Activated naive CD8-positive, alpha-beta T cell treated with anti-CD3 and anti-CD28 coated beads, Interleukin-2, amount 50 U/mL, for 24 hours (primary cell): Measurements from ENCODE around the gene RBMS3.

Source experiments
- ATAC-seq: fragments of 150-1000 bp; cut with Tn5 transposase; one replicate; pipeline ENCODE4 v1.10.0; 2021
- DNase-seq: peaks from one replicate; pipeline ENCODE4 v3.0.0; 2021
- H3K27ac Mint-ChIP-seq: one replicate; pipeline ENCODE4 v1.8.0; 2021; ENCODE audit warnings: mild to moderate bottlenecking, mixed read lengths
- H3K27me3 Mint-ChIP-seq: one replicate; pipeline ENCODE4 v1.8.0; 2021; ENCODE audit warnings: mixed read lengths
- H3K36me3 Mint-ChIP-seq: one replicate; pipeline ENCODE4 v1.8.0; 2021; ENCODE audit warnings: low read depth, mixed read lengths
- H3K4me1 Mint-ChIP-seq: one replicate; pipeline ENCODE4 v1.8.0; 2021; ENCODE audit warnings: mixed read lengths
- H3K4me3 Mint-ChIP-seq: one replicate; pipeline ENCODE4 v1.8.0; 2021; ENCODE audit warnings: mild to moderate bottlenecking, moderate library complexity, mixed read lengths
- H3K9me3 Mint-ChIP-seq: one replicate; pipeline ENCODE4 v1.8.0; 2021; ENCODE audit warnings: mixed read lengths

Gene RBMS3

DNA sequence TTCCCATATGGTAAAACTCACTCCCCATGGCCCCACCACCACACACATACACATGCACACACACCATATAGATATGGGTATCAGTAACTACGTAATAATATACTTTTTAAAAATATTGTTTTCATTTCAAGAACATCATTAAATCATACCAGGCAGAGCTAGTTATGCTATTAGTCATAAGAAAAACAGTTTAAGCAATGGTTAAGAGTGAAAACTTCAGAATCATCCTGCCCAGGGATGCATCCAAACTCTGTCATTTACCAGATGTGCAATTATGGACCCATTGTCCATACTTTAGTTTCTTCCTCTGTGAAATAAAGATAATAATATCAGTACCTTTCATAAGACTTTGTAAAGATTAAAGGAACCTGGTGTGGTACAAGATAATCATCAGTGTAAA, 608.3 kb downstream of the RBMS3 start:
- no peaks in the 10 kb centered on the region for H3K4me1 Mint-ChIP-seq
- no peaks in the 10 kb centered on the region for H3K36me3 Mint-ChIP-seq
- DNase-seq (no peak), ATAC-seq (no peak)
- H3K27me3 Mint-ChIP-seq = peaks cover 8% of the 10 kb centered on the region
- H3K4me3 Mint-ChIP-seq = no peak overlapping the region
- no peak overlapping the region for H3K27ac Mint-ChIP-seq
- peaks cover 5% of the 10 kb centered on the region for H3K9me3 Mint-ChIP-seq

- peaks cover 6% of the 10 kb centered on the region for H3K27me3 Mint-ChIP-seq
- peaks cover 5% of the 10 kb centered on the region for H3K9me3 Mint-ChIP-seq
- no peaks in the 10 kb centered on the region for H3K36me3 Mint-ChIP-seq
- H3K27ac Mint-ChIP-seq = no peak overlapping the region
- DNase-seq = no peak
- H3K4me1 Mint-ChIP-seq = no peaks in the 10 kb centered on the region
- no peak overlapping the region for H3K4me3 Mint-ChIP-seq
- ATAC-seq = no peak
Measured at GRCh38 chr3:29890801-29891200, 609.9 kb downstream of the RBMS3 start.

DNA sequence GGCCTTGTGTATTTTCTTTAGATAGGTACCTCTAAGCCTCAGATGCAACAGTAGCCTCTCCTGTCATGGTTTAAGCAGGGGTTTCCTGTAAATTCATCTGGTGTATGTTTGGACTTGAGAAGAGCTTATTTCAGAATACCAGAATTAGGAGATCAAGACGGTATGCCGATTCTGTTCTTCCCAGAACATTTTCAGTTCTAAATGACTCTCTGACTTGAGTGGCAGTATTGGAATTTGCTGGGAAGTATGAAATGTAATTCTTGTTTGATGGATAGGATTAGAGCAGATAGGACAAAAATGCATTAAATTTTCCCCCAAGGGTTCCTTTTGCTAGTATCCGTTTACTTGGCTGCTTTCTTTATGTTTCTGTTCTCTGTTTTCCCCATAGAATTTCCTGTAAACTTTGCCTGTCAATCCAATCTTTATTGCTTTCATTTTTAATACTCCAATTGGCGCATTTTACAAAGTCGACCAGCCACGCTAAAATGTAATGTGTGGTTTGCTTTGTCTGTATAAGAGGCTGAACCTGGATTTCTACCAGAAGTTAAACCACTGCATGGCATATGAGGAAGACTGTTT, 612.2 kb downstream of the RBMS3 start:
- H3K9me3 Mint-ChIP-seq = no peaks in the 10 kb centered on the region
- no peak overlapping the region for H3K27ac Mint-ChIP-seq
- H3K36me3 Mint-ChIP-seq = no peaks in the 10 kb centered on the region
- peaks cover 8% of the 10 kb centered on the region for H3K27me3 Mint-ChIP-seq
- no peak overlapping the region for H3K4me3 Mint-ChIP-seq
- DNase-seq (no peak), ATAC-seq (no peak)
- H3K4me1 Mint-ChIP-seq = no peaks in the 10 kb centered on the region

DNA sequence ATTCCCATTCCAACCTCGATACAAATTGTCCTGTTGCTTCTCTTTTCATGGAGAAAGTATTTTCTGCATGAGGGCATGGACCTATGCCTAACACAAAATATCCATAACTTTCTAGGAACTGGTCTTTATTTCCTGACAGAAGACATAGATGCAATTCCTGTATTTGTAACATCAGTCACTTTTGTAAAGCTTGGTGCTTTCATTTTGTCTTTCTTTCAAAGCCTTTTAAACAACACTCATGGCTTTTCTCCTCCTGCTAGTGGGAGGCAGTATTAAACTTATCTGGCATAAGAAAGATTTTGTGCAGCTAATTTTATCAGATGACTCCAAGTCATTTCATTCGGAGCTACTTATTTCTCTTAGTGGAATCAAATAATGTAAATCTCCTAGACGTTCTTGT, 616.0 kb downstream of the RBMS3 start:
- peaks cover 3% of the 10 kb centered on the region for H3K27me3 Mint-ChIP-seq
- ATAC-seq (no peak), DNase-seq (no peak)
- no peaks in the 10 kb centered on the region for H3K9me3 Mint-ChIP-seq
- H3K27ac Mint-ChIP-seq = no peak overlapping the region
- no peak overlapping the region for H3K4me3 Mint-ChIP-seq
- no peaks in the 10 kb centered on the region for H3K36me3 Mint-ChIP-seq
- H3K4me1 Mint-ChIP-seq = no peaks in the 10 kb centered on the region

GRCh38 chr3:29898171-29898965, 617.5 kb downstream of the RBMS3 start:
- Mint-ChIP-seq H3K27me3 (peaks cover 3% of the 10 kb centered on the region), H3K9me3 (no peaks in the 10 kb centered on the region), H3K27ac (no peak overlapping the region), H3K4me1 (no peaks in the 10 kb centered on the region), H3K36me3 (no peaks in the 10 kb centered on the region), H3K4me3 (no peak overlapping the region)
- DNase-seq = no peak
- no peak for ATAC-seq

GRCh38 chr3:29899021-29899420, 618.1 kb downstream of the RBMS3 start:
- ATAC-seq (no peak), DNase-seq (no peak)
- Mint-ChIP-seq H3K27me3 (peaks cover 2% of the 10 kb centered on the region), H3K9me3 (no peaks in the 10 kb centered on the region), H3K4me1 (no peaks in the 10 kb centered on the region), H3K36me3 (no peaks in the 10 kb centered on the region), H3K27ac (no peak overlapping the region), H3K4me3 (no peak overlapping the region)

DNA sequence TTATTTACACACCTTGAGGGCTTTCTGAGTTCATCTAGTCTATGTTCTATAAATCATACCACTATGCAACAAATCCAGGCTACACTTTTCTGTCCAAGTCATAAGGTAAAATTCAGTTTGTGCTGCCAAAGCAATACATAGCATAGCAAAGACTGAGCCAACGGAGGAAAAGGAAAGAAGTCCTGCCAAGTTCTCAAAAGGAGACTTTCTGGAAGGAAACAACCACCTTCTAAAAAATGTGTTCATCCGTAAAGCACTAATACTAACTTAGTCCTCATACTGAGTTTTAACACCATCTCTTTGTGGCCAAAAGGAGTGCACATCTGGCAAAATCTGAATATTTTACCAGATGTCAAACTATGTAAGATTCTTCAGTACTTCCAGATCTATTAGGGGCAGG, 620.2 kb downstream of the RBMS3 start:
- DNase-seq = no peak
- H3K9me3 Mint-ChIP-seq = no peaks in the 10 kb centered on the region
- no peaks in the 10 kb centered on the region for H3K36me3 Mint-ChIP-seq
- H3K27me3 Mint-ChIP-seq = peaks cover 2% of the 10 kb centered on the region
- H3K4me3 Mint-ChIP-seq = no peak overlapping the region
- H3K27ac Mint-ChIP-seq = no peak overlapping the region
- H3K4me1 Mint-ChIP-seq = no peaks in the 10 kb centered on the region
- ATAC-seq = no peak

GRCh38 chr3:29903600-29903999, 622.7 kb downstream of the RBMS3 start:
- Mint-ChIP-seq H3K36me3 (no peaks in the 10 kb centered on the region), H3K27ac (no peak overlapping the region), H3K4me1 (no peaks in the 10 kb centered on the region), H3K4me3 (no peak overlapping the region), H3K9me3 (no peaks in the 10 kb centered on the region), H3K27me3 (no peaks in the 10 kb centered on the region)
- DNase-seq = no peak
- no peak for ATAC-seq

DNA sequence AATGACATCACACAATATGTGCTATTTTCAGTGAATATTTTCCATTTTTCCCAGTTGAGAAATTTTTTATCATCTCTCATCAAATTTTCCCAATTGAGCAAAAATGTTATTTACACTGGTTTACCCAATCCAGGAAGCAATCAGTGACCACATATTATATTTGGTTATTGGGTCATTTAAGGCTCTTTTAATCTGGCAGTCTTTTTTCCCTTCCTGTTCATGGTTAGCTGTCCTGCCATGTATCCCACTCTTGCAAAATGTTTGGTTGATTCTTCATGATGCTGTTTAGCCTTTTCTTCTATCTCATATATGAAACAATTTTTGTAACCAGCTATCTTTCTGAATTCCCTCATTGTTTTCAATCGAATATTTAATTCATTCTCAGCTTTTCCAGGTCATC, 626.0 kb downstream of the RBMS3 start:
- no peak for DNase-seq
- no peaks in the 10 kb centered on the region for H3K9me3 Mint-ChIP-seq
- no peak overlapping the region for H3K27ac Mint-ChIP-seq
- no peaks in the 10 kb centered on the region for H3K4me1 Mint-ChIP-seq
- peaks cover 2% of the 10 kb centered on the region for H3K27me3 Mint-ChIP-seq
- H3K36me3 Mint-ChIP-seq = no peaks in the 10 kb centered on the region
- H3K4me3 Mint-ChIP-seq = no peak overlapping the region
- ATAC-seq = no peak

- H3K27me3 Mint-ChIP-seq = peaks cover 2% of the 10 kb centered on the region
- no peak for DNase-seq
- H3K9me3 Mint-ChIP-seq = no peaks in the 10 kb centered on the region
- no peak for ATAC-seq
- H3K4me3 Mint-ChIP-seq = no peak overlapping the region
- H3K36me3 Mint-ChIP-seq = no peaks in the 10 kb centered on the region
- H3K4me1 Mint-ChIP-seq = no peaks in the 10 kb centered on the region
- no peak overlapping the region for H3K27ac Mint-ChIP-seq
Measured at GRCh38 chr3:29912600-29913288, 631.9 kb downstream of the RBMS3 start.

GRCh38 chr3:29914861-29915524, 634.1 kb downstream of the RBMS3 start:
- ATAC-seq (no peak), DNase-seq (no peak)
- Mint-ChIP-seq H3K27me3 (peaks cover 2% of the 10 kb centered on the region), H3K4me1 (no peaks in the 10 kb centered on the region), H3K4me3 (no peak overlapping the region), H3K36me3 (no peaks in the 10 kb centered on the region), H3K9me3 (no peaks in the 10 kb centered on the region), H3K27ac (no peak overlapping the region)

DNA sequence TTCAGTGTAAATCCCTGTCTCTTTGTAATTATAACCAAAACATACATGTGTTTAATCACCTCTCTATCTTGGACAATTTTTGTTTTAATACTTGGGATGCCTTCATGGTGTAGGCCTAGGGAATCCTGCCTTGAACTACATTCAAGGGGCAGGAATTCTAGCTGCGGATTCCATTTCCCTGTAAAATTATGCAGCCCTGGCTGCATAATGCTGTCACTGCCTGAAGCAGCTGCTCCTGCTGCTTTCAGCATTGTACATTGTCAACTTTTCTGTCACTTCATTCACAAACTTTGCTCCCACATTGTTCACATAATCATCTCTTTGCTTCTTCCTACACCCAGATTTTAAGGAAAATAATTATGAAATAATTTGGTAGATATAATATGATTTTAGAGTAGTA, 638.7 kb downstream of the RBMS3 start:
- Mint-ChIP-seq H3K4me1 (no peaks in the 10 kb centered on the region), H3K4me3 (no peak overlapping the region), H3K27me3 (peaks cover 3% of the 10 kb centered on the region), H3K9me3 (no peaks in the 10 kb centered on the region), H3K27ac (no peak overlapping the region), H3K36me3 (no peaks in the 10 kb centered on the region)
- DNase-seq (no peak), ATAC-seq (no peak)

DNA sequence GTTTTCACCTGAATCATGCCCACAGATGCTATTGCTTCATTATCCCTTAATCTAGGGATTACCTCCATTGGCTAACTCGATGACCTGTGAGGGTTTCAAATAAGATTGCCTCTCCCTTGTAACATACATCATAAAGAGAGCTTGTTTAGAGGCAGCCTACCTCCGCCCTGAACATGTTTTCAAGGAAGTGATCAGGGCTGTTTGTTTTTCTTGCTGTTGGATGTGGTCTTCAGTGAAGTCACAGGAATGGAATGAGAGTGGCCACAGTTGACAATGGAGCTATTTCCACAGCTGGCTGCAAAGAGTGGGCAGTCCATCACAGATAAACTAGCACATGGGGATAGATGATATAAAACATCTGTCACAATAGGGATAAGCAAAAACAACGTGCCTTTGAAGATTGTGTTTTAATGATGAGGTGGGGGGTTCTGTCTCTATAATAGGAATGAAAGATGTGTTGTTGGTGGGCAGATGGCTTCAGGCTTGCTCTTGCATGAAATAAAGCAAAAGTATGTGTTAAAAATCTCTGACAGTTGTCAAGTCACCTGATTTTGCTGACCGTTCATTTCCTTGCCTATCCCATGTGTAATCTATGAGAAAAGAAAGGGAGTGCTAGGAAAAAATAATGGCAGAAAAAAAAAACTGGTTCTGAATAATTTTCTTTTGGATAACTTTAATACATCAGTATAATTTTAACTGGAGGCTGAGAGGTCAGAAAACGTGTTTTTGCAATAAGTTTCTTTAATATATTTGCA, 642.3 kb downstream of the RBMS3 start:
- Mint-ChIP-seq H3K4me1 (no peaks in the 10 kb centered on the region), H3K27ac (no peak overlapping the region), H3K9me3 (no peaks in the 10 kb centered on the region), H3K4me3 (no peak overlapping the region), H3K36me3 (no peaks in the 10 kb centered on the region), H3K27me3 (peaks cover 3% of the 10 kb centered on the region)
- DNase-seq = no peak
- ATAC-seq = no peak

GRCh38 chr3:29924783-29925561, 644.1 kb downstream of the RBMS3 start:
- DNase-seq (no peak), ATAC-seq (no peak)
- Mint-ChIP-seq H3K36me3 (no peaks in the 10 kb centered on the region), H3K27me3 (peaks cover 3% of the 10 kb centered on the region), H3K4me1 (no peaks in the 10 kb centered on the region), H3K9me3 (no peaks in the 10 kb centered on the region), H3K27ac (no peak overlapping the region), H3K4me3 (no peak overlapping the region)
